Activated CD8-positive, alpha-beta memory T cell treated with anti-CD3 and anti-CD28 coated beads, Interleukin-2, amount 50 U/mL, for 1 hour (primary cell): ENCODE results near the gene ITGB3.
"Not testable (repeated sequence)": the region's sequence is repeated elsewhere in the genome, so short reads cannot be mapped to it uniquely, and the experiment has no call there.

Experiments used
- DNase-seq: peaks from one replicate; pipeline ENCODE4 v3.0.0-alpha.2; 2020; ENCODE audit errors: extremely low read depth

ITGB3 gene

GRCh38 chr17:47253541-47254402 is at the start of gene ITGB3:
TSS of gene ITGB3 (plus strand) at chr17:47253827. CDS start at chr17:47253862, 35 bp downstream.
- DNase-seq: peak; percentile 8

DNA sequence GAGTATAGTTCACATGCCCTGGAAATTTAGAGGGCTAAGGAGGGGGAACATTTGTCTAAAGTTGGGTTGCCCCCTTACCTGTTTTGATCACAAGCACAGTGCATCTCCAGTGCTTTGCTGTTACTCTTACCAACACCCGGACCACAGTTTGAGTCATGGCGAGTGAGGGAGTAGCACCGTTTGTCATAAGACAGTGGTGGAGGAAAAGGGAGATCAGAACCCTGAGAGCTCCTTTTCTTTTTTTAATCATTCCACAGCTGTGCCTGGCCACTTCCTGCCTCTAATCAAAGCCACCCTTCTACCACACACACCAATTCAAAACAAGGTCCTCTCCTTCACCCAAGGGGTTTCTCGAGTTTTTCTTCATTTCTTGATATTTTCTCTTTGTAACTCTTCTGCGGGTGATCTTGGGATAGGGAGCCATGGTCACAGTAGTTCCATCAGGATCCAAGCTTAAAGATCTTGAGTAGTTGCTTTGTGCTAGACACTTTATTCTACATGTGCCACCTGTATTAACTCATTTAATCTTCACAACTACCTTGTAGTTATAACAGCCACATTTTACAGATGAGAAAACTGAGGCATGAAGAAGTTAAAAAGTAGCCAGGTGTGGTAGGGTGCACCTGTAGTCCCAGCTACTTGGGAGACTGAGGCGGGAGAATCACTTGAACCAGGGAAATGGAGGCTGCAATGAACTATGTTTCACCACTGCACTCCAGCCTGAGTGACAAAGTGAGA is 49.5 kb upstream of the ITGB3 start:
- DNase-seq: no peak

GRCh38 chr17:47204722-47205418 is 48.8 kb upstream of the ITGB3 start:
- no peak for DNase-seq

DNA sequence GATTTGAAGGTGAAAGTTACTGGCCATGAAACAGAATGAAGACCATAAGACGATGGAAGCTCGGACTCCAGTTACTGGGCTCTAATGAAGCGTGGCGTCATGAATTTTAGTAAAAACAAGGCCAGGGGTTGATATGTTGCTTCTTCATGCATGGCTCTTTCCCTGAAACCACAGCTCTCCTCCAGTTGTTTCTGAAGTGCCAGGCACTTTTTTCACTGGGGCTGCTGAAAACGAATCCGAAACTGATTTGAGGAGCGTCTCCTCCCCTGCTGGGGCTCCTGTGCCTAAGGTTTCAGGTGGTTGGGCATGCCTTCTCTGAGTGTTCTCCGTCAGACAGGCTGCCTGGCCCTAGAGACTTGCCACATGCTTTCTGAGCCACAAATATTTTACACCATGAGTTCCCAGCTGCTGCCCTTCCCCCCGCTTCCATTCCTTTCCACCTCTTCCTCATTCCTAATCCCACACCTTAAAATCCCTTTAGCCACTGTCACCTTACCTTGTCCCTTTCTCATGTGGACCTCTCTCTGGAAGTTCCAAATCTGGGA is 48.1 kb upstream of the ITGB3 start:
- DNase-seq: no peak

DNA sequence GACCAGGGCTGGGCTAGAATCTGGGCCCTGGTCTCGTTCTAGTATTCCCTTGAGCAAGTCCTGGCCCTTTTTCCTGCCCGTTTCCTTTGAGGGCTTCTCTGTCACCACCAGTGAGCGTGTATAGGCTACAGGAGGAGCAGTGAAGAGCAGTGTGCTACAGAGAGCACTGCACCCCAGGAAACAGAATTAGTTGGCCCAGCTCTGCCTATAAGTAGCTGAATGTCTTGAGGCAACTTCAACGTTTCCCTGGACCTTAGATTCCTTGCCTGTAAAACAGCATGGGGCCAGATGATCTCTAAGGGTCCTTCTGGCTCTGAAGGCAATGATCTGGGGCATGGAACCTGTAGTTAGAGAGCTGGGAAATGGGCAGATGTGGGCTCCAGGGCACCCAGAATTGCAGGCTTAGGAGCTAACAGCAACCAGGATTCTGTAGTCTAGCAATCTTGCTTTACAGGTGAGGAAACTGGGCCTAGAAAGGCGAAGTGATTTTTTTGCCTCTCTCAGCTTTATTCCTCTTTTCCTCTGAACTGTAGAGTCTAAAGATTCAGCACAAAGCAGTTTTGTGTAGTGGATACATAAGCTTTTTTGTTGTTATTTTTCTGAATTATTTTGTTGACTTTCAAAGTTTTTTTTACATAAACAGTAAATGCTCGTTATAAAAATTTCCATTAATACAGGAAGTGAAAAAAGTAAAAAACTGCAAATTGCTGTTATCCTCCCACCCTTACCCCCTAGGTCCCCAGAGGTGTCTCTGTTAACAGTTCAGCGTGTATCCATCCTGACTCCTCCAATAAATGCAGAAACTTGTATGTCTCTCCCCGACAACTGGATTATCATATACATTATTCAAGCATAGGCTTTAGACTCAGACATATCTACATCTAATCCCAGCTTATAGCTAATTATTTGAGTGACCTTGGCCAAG is 46.2 kb upstream of the ITGB3 start:
- no peak for DNase-seq

GRCh38 chr17:47208744-47209488 is 44.7 kb upstream of the ITGB3 start, which contains the start of gene MYL4:
TSS of gene MYL4 (plus strand) at chr17:47209348. CDS start at chr17:47209423, 75 bp downstream.
- no peak for DNase-seq

DNA sequence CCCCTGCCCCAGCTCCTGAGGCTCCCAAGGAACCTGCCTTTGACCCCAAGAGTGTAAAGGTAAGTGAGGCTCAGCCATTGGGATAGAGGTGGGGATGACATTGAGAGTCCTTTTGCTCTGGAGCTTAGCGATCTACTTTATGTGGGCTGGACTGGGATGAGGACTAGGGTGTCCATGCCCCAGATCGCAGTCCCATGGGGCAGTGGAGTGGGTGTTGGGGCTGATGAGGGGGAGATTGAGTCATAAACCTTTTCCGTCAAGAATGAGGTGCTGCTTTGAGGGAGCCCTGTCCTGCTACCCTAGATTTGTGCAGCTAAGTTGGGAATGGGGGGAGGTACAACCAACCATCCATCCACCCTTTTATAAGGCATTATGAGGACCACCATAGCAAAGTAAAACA is 44.1 kb upstream of the ITGB3 start:
- DNase-seq: no peak

DNA sequence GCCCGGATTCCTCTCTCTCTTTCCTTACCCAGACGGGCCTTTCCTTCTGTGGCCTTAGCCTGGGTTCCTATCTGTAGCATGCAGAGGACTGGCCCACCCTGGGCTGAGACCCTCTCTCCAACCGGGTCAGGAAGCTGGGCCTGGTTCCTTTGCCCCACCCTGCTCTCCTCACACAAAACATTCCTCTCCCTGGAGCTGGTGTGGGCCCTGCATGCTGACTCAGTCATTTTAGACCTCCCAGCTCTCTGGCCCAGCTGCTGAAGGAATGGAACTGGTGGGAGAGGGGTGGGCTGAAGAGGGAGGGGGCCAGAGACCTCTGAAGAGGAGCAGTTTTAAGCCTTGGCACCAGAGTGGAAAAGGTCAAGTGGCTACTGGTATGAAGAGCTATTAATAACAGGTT is 43.5 kb upstream of the ITGB3 start:
- DNase-seq: no peak

- no peak for DNase-seq
Measured at GRCh38 chr17:47210779-47211178, 42.8 kb upstream of the ITGB3 start.

DNA sequence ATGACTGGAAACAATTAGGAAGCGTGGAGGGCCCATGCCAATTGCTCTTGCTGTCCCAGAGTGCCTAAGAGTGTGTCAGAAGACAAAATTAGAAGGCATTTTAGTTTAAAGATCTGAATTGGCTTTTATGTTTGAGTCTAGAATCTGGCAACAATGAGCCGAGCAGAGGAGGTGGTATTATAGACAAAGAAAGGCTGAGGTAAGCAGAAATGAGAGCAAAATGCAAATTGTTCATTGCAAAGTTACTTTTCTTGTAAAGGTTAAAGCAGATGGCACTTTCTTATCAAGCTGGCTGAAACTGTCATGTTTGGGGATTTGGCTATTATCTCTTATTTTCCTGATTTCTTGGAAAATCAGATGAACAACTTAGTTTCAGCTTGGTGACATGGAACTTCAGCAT is 41.2 kb upstream of the ITGB3 start:
- no peak for DNase-seq

DNA sequence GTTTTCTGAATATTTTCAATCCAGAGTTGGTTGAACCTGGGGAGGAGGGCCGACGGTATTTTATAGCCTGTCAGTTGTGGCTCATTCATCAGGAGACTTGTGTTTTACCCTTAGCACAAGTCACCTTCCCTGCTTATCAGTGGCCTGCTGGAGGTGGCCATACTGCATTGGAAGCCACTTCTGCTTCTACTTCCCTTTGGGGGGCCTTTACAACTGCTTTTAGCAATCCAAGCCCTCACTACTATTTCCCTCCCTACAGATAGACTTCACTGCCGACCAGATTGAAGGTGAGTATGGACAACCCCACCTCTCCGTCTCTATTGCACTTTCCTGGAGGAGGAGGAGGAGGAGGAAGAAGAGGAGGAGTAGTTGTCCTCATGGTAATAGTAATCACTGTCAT is 40.1 kb upstream of the ITGB3 start:
- DNase-seq: no peak

GRCh38 chr17:47214931-47215330 is 38.7 kb upstream of the ITGB3 start:
- no peak for DNase-seq

- not testable (repeated sequence) for DNase-seq
Measured at GRCh38 chr17:47216821-47217220, 36.8 kb upstream of the ITGB3 start.

DNA sequence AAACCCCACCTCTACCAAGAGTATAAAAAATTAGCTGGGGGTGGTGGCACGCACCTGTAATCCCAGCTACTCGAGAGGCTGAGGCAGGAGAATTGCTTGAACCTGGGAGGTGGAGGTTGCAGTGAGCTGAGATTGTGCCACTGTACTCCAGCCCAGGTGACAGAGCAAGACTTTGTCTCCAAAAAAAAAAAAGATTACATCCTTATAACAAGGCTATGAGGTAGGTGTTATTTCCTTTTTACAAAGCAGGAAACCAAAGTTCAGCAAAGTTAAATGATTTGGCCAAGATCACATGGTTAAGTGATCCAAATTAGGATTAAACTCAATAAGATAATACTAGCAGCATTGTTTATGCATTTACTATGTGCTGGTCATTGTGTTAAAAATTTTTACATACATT is 36.3 kb upstream of the ITGB3 start:
- not testable (repeated sequence) for DNase-seq

DNA sequence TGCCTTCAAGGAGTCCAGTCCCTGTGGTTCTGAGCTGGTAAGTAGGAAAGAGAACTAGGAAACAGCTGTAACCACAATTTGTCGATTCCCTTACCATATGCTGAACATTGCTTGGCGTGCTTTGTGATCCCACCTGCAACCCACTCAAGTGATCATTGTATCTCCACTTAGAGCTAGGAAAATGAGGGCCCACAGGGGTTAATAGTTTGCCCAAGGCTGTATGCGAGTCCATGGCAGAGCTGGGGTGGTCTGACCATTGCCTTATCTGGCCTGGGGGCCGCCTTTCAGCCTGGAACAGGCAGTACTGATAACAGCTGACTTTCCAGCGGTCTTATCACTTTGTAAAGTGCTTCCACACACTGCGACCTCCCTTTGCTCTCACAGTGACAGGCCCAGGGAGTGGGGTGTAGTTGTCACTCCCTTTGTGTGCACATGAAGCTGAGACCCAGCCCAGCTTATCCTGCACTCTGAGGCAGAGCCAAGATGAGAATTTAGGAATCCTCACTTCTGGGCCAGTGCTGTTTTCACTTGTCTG is 34.7 kb upstream of the ITGB3 start:
- no peak for DNase-seq

GRCh38 chr17:47219621-47220475 is 33.8 kb upstream of the ITGB3 start:
- no peak for DNase-seq

- no peak for DNase-seq
Measured at GRCh38 chr17:47220531-47220999, 33.1 kb upstream of the ITGB3 start.

DNA sequence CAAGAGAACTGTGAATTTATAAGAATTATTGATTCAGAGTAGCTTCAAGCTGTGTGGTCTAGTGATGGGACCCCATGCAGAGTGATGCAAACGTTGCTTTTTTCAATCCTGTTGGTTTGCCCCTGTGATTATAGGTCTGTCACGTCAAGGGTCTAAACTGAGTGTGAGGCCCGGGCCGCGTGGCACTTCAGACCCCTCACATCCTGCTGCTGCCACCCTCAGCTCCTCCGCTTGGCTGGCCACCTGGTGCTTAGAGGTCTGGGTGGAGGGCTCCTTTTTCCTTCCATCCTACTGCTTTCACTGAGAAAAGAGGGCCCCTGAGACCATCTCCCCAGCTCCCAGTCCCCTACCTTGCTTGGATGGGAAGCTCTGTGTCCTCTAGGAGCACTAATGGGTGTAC is 32.5 kb upstream of the ITGB3 start:
- DNase-seq: no peak

- no peak for DNase-seq
Measured at GRCh38 chr17:47222047-47222446, 31.6 kb upstream of the ITGB3 start.
